Ovary (tissue), 3 donors: ENCODE measurements around the gene MAPKAPK2.

Source experiments
- CTCF ChIP-seq, 3 donors: fragments of 450-650 bp in 2 of 3; fragments of 200-600 bp in 1 of 3; IDR thresholded peaks; one replicate each; pipeline versions ENCODE4 v1.5.1 to v1.8.0; 2016 to 2022; ENCODE audit warnings: antibody characterized with exemption in 3 of 3, mild to moderate bottlenecking in 1 of 3
- EP300 ChIP-seq: sonication (generic); formaldehyde crosslinking; IDR thresholded peaks from one replicate; pipeline ENCODE4 v1.6.1; 2017; ENCODE audit warnings: antibody characterized with exemption
- POLR2A ChIP-seq: fragments of 450-650 bp; IDR thresholded peaks from one replicate; pipeline ENCODE4 v1.6.1; 2017; ENCODE audit warnings: antibody characterized with exemption, mild to moderate bottlenecking, moderate library complexity
- donor health status: DM: no; HTN: no; CAD: no.

GRCh38 chr1:206672011-206672688 is 12.6 kb upstream of the MAPKAPK2 start:
- TF ChIP-seq CTCF (IDR thresholded peaks at IDR 0.05), result no peak
- TF ChIP-seq POLR2A, result no peak
- TF ChIP-seq EP300, result no peak
